Putamen (tissue), 1 donor: ENCODE measurements around the gene STRAP.

Experiments
- DNase-seq: peaks from one replicate; pipeline ENCODE4 v3.0.0-alpha.2; 2016; ENCODE audit warnings: low spot score

Gene STRAP

GRCh38 chr12:15882118-15882971 lies at the start of gene STRAP:
STRAP (plus strand) TSS chr12:15882387; CDS start chr12:15882708, 321 bp downstream.
- DNase-seq, result peak; percentile 96

GRCh38 chr12:15834575-15834974 lies 47.6 kb upstream of the STRAP start:
- no peak for DNase-seq

- no peak for DNase-seq
Measured at GRCh38 chr12:15837141-15837790, 44.9 kb upstream of the STRAP start.

- DNase-seq, result no peak
Measured at GRCh38 chr12:15839041-15839440, 43.1 kb upstream of the STRAP start.

- DNase-seq, result no peak
Measured at GRCh38 chr12:15839682-15840081, 42.5 kb upstream of the STRAP start.

- DNase-seq, result no peak
Measured at GRCh38 chr12:15842108-15842507, 40.1 kb upstream of the STRAP start.

GRCh38 chr12:15846887-15847286 lies 35.3 kb upstream of the STRAP start:
- no peak for DNase-seq

GRCh38 chr12:15848606-15849005 lies 33.6 kb upstream of the STRAP start:
- DNase-seq, result no peak

GRCh38 chr12:15851045-15851620 lies 31.1 kb upstream of the STRAP start:
- no peak for DNase-seq

GRCh38 chr12:15851919-15852318 lies 30.3 kb upstream of the STRAP start:
- DNase-seq, result no peak

- DNase-seq, result no peak
Measured at GRCh38 chr12:15852383-15852782, 29.8 kb upstream of the STRAP start.

GRCh38 chr12:15853877-15854276 lies 28.3 kb upstream of the STRAP start:
- no peak for DNase-seq

- DNase-seq, result no peak
Measured at GRCh38 chr12:15854916-15855315, 27.3 kb upstream of the STRAP start.

GRCh38 chr12:15855646-15856045 lies 26.5 kb upstream of the STRAP start:
- no peak for DNase-seq

- DNase-seq, result peak; percentile 68
Measured at GRCh38 chr12:15856097-15856982, 25.8 kb upstream of the STRAP start.

- DNase-seq, result no peak
Measured at GRCh38 chr12:15858353-15858752, 23.8 kb upstream of the STRAP start.

GRCh38 chr12:15859116-15859515 lies 23.1 kb upstream of the STRAP start:
- no peak for DNase-seq

- no peak for DNase-seq
Measured at GRCh38 chr12:15861404-15861803, 20.8 kb upstream of the STRAP start.

- DNase-seq, result no peak
Measured at GRCh38 chr12:15862840-15863239, 19.3 kb upstream of the STRAP start.

- DNase-seq, result no peak
Measured at GRCh38 chr12:15863372-15863771, 18.8 kb upstream of the STRAP start.

- no peak for DNase-seq
Measured at GRCh38 chr12:15863984-15864383, 18.2 kb upstream of the STRAP start.

GRCh38 chr12:15868186-15868585 lies 14.0 kb upstream of the STRAP start:
- no peak for DNase-seq
